ENCODE data around the gene FMNL2. TPM values are rescaled to one million over a fixed set of nuclear protein-coding genes. Genes with fewer than 3 reads are reported as not detected.

The FMNL2 gene
- total and polyA plus RNA-seq, 2 of the 4 experiments (the other 2 are of a cell fraction): 10.9 to 11.4 TPM

DNA sequence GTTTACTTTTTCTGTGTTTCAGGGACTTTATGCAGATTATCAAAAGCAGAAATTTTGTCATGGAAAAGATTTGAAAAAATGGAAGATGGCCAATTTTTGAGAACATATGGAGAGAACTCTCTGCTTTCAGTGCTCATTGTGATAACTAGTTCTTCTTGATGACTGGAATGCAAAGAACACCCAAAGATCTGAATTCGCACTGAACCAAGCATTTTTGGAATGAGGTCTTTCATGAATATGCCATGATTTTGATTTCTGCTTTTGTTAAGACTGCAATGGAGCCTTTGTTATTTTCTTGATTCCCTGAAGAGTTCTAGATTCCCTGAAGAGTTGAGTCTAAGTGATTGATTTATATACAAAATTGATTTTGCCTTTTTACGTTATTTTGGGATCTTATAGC is 124.1 kb downstream of the FMNL2 start:
- Histone ChIP-seq H2BK5ac (ENCODE audit: low read depth, low read length, poor library complexity, severe bottlenecking) (no peak overlapping the region), H3K27ac (ENCODE audit: insufficient read depth, low read length) (no peak overlapping the region), H3K4me3 (ENCODE audit: insufficient read depth, low read depth, low read length) (no peak overlapping the region), H4K8ac (ENCODE audit: low read depth in 2 of 2, low read length in 2 of 2) (no peak overlapping the region), H3K18ac (ENCODE audit: low read depth, low read length) (no peak overlapping the region), H3K4ac (ENCODE audit: low read depth, low read length) (no peak overlapping the region), H3K9me1 (ENCODE audit: insufficient read depth, low read length) (no peaks in the 10 kb centered on the region), H3K9me3 (ENCODE audit: control insufficient read depth, insufficient read depth, low read length) (no peaks in the 10 kb centered on the region), H3K56ac (ENCODE audit: extremely low read depth, insufficient read depth, low read length) (no peak overlapping the region), H3K36me3 (ENCODE audit: control insufficient read depth, insufficient read depth, low read length) (no peaks in the 10 kb centered on the region), H2AK5ac (ENCODE audit: low read depth, low read length) (no peak overlapping the region), H3K14ac (replicated peaks; ENCODE audit: low read depth, low read length) (no peak overlapping the region), H3K79me1 (ENCODE audit: low read depth in 1 of 2, low read length in 2 of 2) (peaks cover 2 to 11% of the 10 kb centered on the region in 2 experiments; a peak in 2 of 4 replicates), H3K27me3 (ENCODE audit: control insufficient read depth, insufficient read depth, low read length) (no peaks in the 10 kb centered on the region), H2AK9ac (replicated peaks; ENCODE audit: low read depth, low read length, poor library complexity) (no peak overlapping the region), H4K5ac (ENCODE audit: low read depth, low read length) (no peak overlapping the region), H3K9ac (ENCODE audit: low read depth, low read length) (no peak overlapping the region), H3K4me2 (ENCODE audit: low read depth, low read length) (no peak overlapping the region), H2BK20ac (ENCODE audit: low read depth, low read length) (no peak overlapping the region), H3K23ac (ENCODE audit: low read depth, low read length) (no peak overlapping the region), H4K91ac (ENCODE audit: insufficient read depth, low read depth, low read length) (no peak overlapping the region), H2AFZ (replicated peaks; ENCODE audit: low read length, poor library complexity) (no peak overlapping the region), H3K4me1 (ENCODE audit: control insufficient read depth, insufficient read depth, low read length) (no peaks in the 10 kb centered on the region), H4K20me1 (ENCODE audit: insufficient read depth, low read length) (peaks cover 3% of the 10 kb centered on the region; the same call in 1 of the 2 replicates), H2BK15ac (ENCODE audit: low read depth, low read length) (no peak overlapping the region), H2BK120ac (ENCODE audit: low read depth, low read length) (no peak overlapping the region)
- TF ChIP-seq MXI1 (IDR thresholded peaks at IDR 0.05; ENCODE audit: borderline replicate concordance, low read depth, low read length): no peak
- TF ChIP-seq CHD1 (IDR thresholded peaks at IDR 0.05; ENCODE audit: low read depth, low read length): no peak
- TF ChIP-seq MAZ (IDR thresholded peaks at IDR 0.05; ENCODE audit: borderline replicate concordance, low read depth, low read length): no peak
- TF ChIP-seq RAD21 (IDR thresholded peaks at IDR 0.05; ENCODE audit: low read length): no peak
- TF ChIP-seq, protein P1, sequence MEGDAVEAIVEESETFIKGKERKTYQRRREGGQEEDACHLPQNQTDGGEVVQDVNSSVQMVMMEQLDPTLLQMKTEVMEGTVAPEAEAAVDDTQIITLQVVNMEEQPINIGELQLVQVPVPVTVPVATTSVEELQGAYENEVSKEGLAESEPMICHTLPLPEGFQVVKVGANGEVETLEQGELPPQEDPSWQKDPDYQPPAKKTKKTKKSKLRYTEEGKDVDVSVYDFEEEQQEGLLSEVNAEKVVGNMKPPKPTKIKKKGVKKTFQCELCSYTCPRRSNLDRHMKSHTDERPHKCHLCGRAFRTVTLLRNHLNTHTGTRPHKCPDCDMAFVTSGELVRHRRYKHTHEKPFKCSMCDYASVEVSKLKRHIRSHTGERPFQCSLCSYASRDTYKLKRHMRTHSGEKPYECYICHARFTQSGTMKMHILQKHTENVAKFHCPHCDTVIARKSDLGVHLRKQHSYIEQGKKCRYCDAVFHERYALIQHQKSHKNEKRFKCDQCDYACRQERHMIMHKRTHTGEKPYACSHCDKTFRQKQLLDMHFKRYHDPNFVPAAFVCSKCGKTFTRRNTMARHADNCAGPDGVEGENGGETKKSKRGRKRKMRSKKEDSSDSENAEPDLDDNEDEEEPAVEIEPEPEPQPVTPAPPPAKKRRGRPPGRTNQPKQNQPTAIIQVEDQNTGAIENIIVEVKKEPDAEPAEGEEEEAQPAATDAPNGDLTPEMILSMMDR (conservative IDR thresholded peaks at IDR 0.05; ENCODE audit: low read depth, low read length): no peak
- TF ChIP-seq SMC3 (IDR thresholded peaks at IDR 0.05; ENCODE audit: low read depth, low read length): no peak
- no peak for TF ChIP-seq POLR2A (IDR thresholded peaks at IDR 0.05; ENCODE audit: low read depth, low read length)
- no peak for TF ChIP-seq MAFK (IDR thresholded peaks at IDR 0.05; ENCODE audit: low read depth, low read length)
- TF ChIP-seq, protein P2, sequence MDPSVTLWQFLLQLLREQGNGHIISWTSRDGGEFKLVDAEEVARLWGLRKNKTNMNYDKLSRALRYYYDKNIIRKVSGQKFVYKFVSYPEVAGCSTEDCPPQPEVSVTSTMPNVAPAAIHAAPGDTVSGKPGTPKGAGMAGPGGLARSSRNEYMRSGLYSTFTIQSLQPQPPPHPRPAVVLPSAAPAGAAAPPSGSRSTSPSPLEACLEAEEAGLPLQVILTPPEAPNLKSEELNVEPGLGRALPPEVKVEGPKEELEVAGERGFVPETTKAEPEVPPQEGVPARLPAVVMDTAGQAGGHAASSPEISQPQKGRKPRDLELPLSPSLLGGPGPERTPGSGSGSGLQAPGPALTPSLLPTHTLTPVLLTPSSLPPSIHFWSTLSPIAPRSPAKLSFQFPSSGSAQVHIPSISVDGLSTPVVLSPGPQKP (IDR thresholded peaks at IDR 0.05; ENCODE audit: borderline replicate concordance, low read depth, low read length): no peak
- no peak for TF ChIP-seq RCOR1 (IDR thresholded peaks at IDR 0.05; ENCODE audit: insufficient replicate concordance, low read length)
- TF ChIP-seq, protein P3, sequence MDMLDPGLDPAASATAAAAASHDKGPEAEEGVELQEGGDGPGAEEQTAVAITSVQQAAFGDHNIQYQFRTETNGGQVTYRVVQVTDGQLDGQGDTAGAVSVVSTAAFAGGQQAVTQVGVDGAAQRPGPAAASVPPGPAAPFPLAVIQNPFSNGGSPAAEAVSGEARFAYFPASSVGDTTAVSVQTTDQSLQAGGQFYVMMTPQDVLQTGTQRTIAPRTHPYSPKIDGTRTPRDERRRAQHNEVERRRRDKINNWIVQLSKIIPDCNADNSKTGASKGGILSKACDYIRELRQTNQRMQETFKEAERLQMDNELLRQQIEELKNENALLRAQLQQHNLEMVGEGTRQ (IDR thresholded peaks at IDR 0.05; ENCODE audit: low read depth, low read length): no peak
- in situ Hi-C loops (cut with MboI; ENCODE audit: low sequenced_read_pairs): no loop called here
- ChIA-PET POLR2A (ENCODE audit: unreplicated experiment) (no interaction called here), CTCF (no interaction called here)
- no TSS peak for BruUV-seq (replicated peaks)
- DNase-seq (no peak), ATAC-seq (ENCODE audit: low read depth) (no peak)
- WGBS, 2 experiments (ENCODE audit: extremely low coverage in 2 of 2, insufficient read length in 1 of 2): 100% methylated on average over 1 of the region's 2 CpGs; no CpG with 5 or more reads in 1 of the 2 experiments
- intact Hi-C loops (cut with micrococcal nuclease): no loop called here
- dilution Hi-C loops (cut with HindIII; ENCODE audit: low sequenced_read_pairs, unreplicated experiment): no loop called here

Data from IMR-90 (cell line).